Measurements from ENCODE around the gene GNAS.

DNA sequence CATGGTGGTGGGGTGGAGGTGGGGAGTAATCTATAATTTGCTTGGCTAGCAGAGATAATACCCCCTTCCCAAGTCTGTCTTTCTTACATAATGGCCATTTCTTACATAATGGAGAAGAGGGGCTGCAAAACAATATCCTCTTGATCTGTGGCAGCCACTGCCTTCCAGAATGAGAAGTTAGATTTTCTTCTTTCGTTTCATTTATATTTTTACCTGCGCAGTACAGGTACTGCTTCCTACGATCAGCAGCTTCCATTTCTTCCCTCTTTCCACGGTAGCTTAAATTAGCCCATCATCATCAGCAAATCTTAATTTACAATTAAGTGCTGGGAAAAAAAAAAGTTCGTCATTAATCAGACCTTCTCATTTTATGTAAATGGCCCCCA is 30.2 kb downstream of the GNAS start:
- TF ChIP-seq CTCF (IDR thresholded peaks at IDR 0.05 in 4 of 5, conservative IDR thresholded peaks at IDR 0.05 in 1 of 5) (no peak), POLR2A (IDR thresholded peaks at IDR 0.05) (no peak)
